GM12878 (cell line): ENCODE measurements around the gene CPNE5. TPM values are rescaled to one million over a fixed set of nuclear protein-coding genes. Genes with fewer than 3 reads are reported as not detected.

Experiments used
- ATAC-seq: fragments of 200-7000 bp; cut with Tn5 transposase; 3 replicates; pipeline ENCODE4 v1.9.1; 2020; ENCODE audit warnings: mild to moderate bottlenecking, moderate library complexity
- BruUV-seq: library from RNA; stranded (reverse); fragments of 400-500 nt; replicated peaks from 2 replicates; lab custom pipeline; 2021; lab: Mats Ljungman, UMichigan
- CTCF ChIA-PET: fragments of 300-600 bp; sonication (Branson Sonifier 250); formaldehyde crosslinking; extraction: SDS; loops from one replicate; lab custom pipeline; 2021; ENCODE audit warnings: inconsistent platforms; lab: Yijun Ruan, JAX
- POLR2A ChIA-PET: fragments of 350-600 bp; formaldehyde crosslinking; extraction: SDS; loops from one replicate; lab custom pipeline; 2021; ENCODE audit warnings: inconsistent platforms; lab: Charles Lee
- RAD21 ChIA-PET: fragments of 300-600 bp; sonication (Branson Sonifier 250); formaldehyde crosslinking; loops from one replicate; lab custom pipeline; 2023; ENCODE audit warnings: antibody characterized with exemption; ENCODE audit not compliant: unreplicated experiment; lab: Charles Lee
- SMC1A ChIA-PET: fragments of 300-600 bp; sonication (Branson Sonifier 250); formaldehyde crosslinking; loops from one replicate; lab custom pipeline; 2023; ENCODE audit not compliant: unreplicated experiment, uncharacterized antibody; lab: Charles Lee
- DNase-seq: peaks from one replicate; pipeline ENCODE4 v3.0.0-alpha.2; 2011; ENCODE audit warnings: low read depth, low spot score
- FAIRE-seq: peaks from 3 replicates; lab custom pipeline; 2011; peaks lifted over from hg19 to GRCh38; lab: Jason Lieb, UNC
- H2AFZ ChIP-seq: 2 replicates; pipeline ENCODE4 v1.6.0; 2011; ENCODE audit warnings: low read depth, low read length, control low read depth; ENCODE audit not compliant: control insufficient read depth
- H3K27ac ChIP-seq: 2 replicates; pipeline ENCODE4 v1.5.1; 2011; ENCODE audit warnings: control low read depth; ENCODE audit not compliant: control insufficient read depth, insufficient read depth
- H3K27me3 ChIP-seq, 2 experiments: replicated peaks in 1 of 2; 2 replicates each; pipeline versions ENCODE4 v1.6.0 to v1.6.1; 2011; ENCODE audit warnings: low read length in 1 of 2; ENCODE audit not compliant: control insufficient read depth in 2 of 2, insufficient read depth in 2 of 2
- H3K36me3 ChIP-seq, 2 experiments: 2 replicates each; pipeline ENCODE4 v1.5.1; 2011; ENCODE audit warnings: low read length in 1 of 2; ENCODE audit not compliant: control insufficient read depth in 2 of 2, insufficient read depth in 2 of 2
- H3K4me1 ChIP-seq: 2 replicates; pipeline ENCODE4 v1.6.1; 2011; ENCODE audit warnings: mild to moderate bottlenecking, low read length, moderate library complexity, mixed read lengths; ENCODE audit not compliant: control insufficient read depth, insufficient read depth
- H3K4me2 ChIP-seq: 2 replicates; pipeline ENCODE4 v1.6.0; 2011; ENCODE audit warnings: control low read depth; ENCODE audit not compliant: control insufficient read depth, insufficient read depth
- H3K4me3 ChIP-seq: fragments of 200-600 bp; sonication (generic); 2 replicates; pipeline ENCODE4 v1.5.1; 2016
- H3K79me2 ChIP-seq: 2 replicates; pipeline ENCODE4 v1.6.0; 2011; ENCODE audit warnings: low read length; ENCODE audit not compliant: control insufficient read depth, insufficient read depth
- H3K9ac ChIP-seq: 2 replicates; pipeline ENCODE4 v1.8.0; 2011; ENCODE audit warnings: low read length, control low read depth, mixed read lengths; ENCODE audit not compliant: control insufficient read depth, insufficient read depth
- H3K9me3 ChIP-seq: replicated peaks from 3 replicates; pipeline ENCODE4 v1.5.1; 2011; ENCODE audit warnings: mild to moderate bottlenecking, low read length; ENCODE audit not compliant: control insufficient read depth, insufficient read depth
- H4K20me1 ChIP-seq: 2 replicates; pipeline ENCODE4 v1.6.0; 2011; ENCODE audit not compliant: control insufficient read depth, insufficient read depth
- CBX5 ChIP-seq: sonication (generic); IDR thresholded peaks from 2 replicates; pipeline ENCODE4 v1.6.1; 2016; ENCODE audit warnings: low read depth, moderate library complexity, mild to moderate bottlenecking, inconsistent platforms
- ESRRA ChIP-seq: IDR thresholded peaks from 2 replicates; pipeline ENCODE4 v1.6.1; 2012; ENCODE audit warnings: mild to moderate bottlenecking, low read length, improper control_type of control experiment
- IKZF1 ChIP-seq: fragments of 450-650 bp; conservative IDR thresholded peaks from 2 replicates; pipeline ENCODE4 v1.6.1; 2017; ENCODE audit warnings: antibody characterized with exemption, mild to moderate bottlenecking
- IRF3 ChIP-seq: fragments of 450-650 bp; IDR thresholded peaks from 2 replicates; pipeline ENCODE4 v1.6.1; 2014; ENCODE audit warnings: mild to moderate bottlenecking
- JUND ChIP-seq: IDR thresholded peaks from 2 replicates; pipeline ENCODE4 v1.6.1; 2012; ENCODE audit warnings: low read depth, mild to moderate bottlenecking, low read length, improper control_type of control experiment, moderate library complexity
- POLR2A ChIP-seq: IDR thresholded peaks from 2 replicates; pipeline ENCODE4 v1.6.1; 2011; ENCODE audit warnings: low read depth, mild to moderate bottlenecking, low read length
- POLR2AphosphoS2 ChIP-seq: IDR thresholded peaks from 2 replicates; pipeline ENCODE4 v1.6.1; 2011; ENCODE audit warnings: low read depth, mild to moderate bottlenecking, low read length, improper control_type of control experiment, moderate library complexity
- POLR2AphosphoS5 ChIP-seq: IDR thresholded peaks from 2 replicates; pipeline ENCODE4 v1.6.1; 2011; ENCODE audit warnings: mild to moderate bottlenecking, low read length, inconsistent platforms
- RBBP5 ChIP-seq: fragments of 200-600 bp; sonication (generic); conservative IDR thresholded peaks from 2 replicates; pipeline ENCODE4 v1.6.1; 2016
- SMAD1 ChIP-seq: fragments of 450-650 bp; IDR thresholded peaks from 2 replicates; pipeline ENCODE4 v1.6.1; 2018; ENCODE audit warnings: mild to moderate bottlenecking, low read depth; ENCODE audit not compliant: partially characterized antibody
- SRF ChIP-seq, 2 experiments: IDR thresholded peaks; 2 replicates each; pipeline ENCODE4 v1.6.1; 2011; ENCODE audit warnings: low read depth in 2 of 2, low read length in 2 of 2, mild to moderate bottlenecking in 1 of 2, moderate library complexity in 1 of 2
- STAT1 ChIP-seq: fragments of 450-650 bp; conservative IDR thresholded peaks from 2 replicates; pipeline ENCODE4 v1.6.1; 2014; ENCODE audit warnings: antibody characterized with exemption, mild to moderate bottlenecking
- STAT3 ChIP-seq: IDR thresholded peaks from 2 replicates; pipeline ENCODE4 v1.6.1; 2011; ENCODE audit warnings: low read depth, low read length, improper control_type of control experiment
- WGBS: methylation state at CpG from one replicate; pipeline ENCODE4 v1.1.6; 2016; ENCODE audit warnings: low lambda C conversion rate; ENCODE audit not compliant: insufficient replicate concordance, insufficient coverage; ENCODE audit errors: missing lambda C conversion rate; 5-methylcytosine and 5-hydroxymethylcytosine counted together
- in situ Hi-C: fragments of 300-500 bp; cut with MboI; formaldehyde crosslinking; loops from 9 replicates; pipeline ENCODE4 v1.14.3; 2018; ENCODE audit warnings: mixed read lengths
- intact Hi-C: fragments of 100-400 bp; cut with micrococcal nuclease; formaldehyde crosslinking; loops from one replicate; pipeline ENCODE4 v1.14.2; 2022; ENCODE audit not compliant: unreplicated experiment
- polyA plus RNA-seq, 11 experiments: library from polyadenylated mRNA; depleted of rRNA in 4 of 11; unstranded in 6 of 11; stranded (reverse) in 5 of 11; fragments of >200 nt; fragmentation: Nextera tagmentation in 4 of 11; fragmentation: Illumina TruSeq in 1 of 11; extraction: Ambion mirVana in 4 of 11; extraction: Trizol in 1 of 11; gene quantifications; 1 replicate in 1 of 11; 2 replicates in 10 of 11; pipeline versions ENCODE4 v1.2.1 to v1.2.3, GENCODE V29; 2011 to 2016; ENCODE audit warnings: inconsistent platforms in 2 of 11, missing spikeins in 2 of 11, low read depth in 1 of 11
- total RNA-seq, 4 experiments: library from RNA; depleted of rRNA in 3 of 4; stranded (reverse); fragments of >200 nt in 3 of 4; fragmentation: Illumina TruSeq in 1 of 4; extraction: Trizol in 1 of 4; gene quantifications; 2 replicates each; pipeline versions ENCODE4 v1.2.1 to v1.2.3, GENCODE V29; 2013 to 2021

CPNE5 gene
- total and polyA plus RNA-seq, 10 of the 15 experiments (the other 5 are each of a cell fraction or from before 2014, with no cell fraction given) = 2.4 to 39.1 (median 18.2) TPM

- CTCF ChIA-PET = interaction anchor here (0.9 to 15.9 kb wide), 11 partner anchors 10 to 441 kb away, joined by 3 to 330 read pairs (median 6); no protein-coding TSS in a partner anchor
- no peak for TF ChIP-seq JUND
- no peak for TF ChIP-seq CBX5
- no peak for TF ChIP-seq STAT3
- TF ChIP-seq POLR2A = no peak
- no peak for TF ChIP-seq SRF (IDR thresholded peaks at IDR 0.05; ENCODE audit: low read depth in 2 of 2, low read length in 2 of 2)
- no peak for TF ChIP-seq IRF3
- TF ChIP-seq RBBP5 = no peak
- no peak for TF ChIP-seq POLR2AphosphoS2
- no peak for TF ChIP-seq POLR2AphosphoS5
- TF ChIP-seq IKZF1 = no peak
- TF ChIP-seq SMAD1 = no peak
- no peak for TF ChIP-seq STAT1
- no peak for TF ChIP-seq ESRRA
- intact Hi-C loops = loop anchor here (10.0 kb wide), 1 partner anchor 406 kb away; the partner anchor contains the start of gene PIM1
- WGBS = 44% methylated on average over 7 of the region's 7 CpGs
- in situ Hi-C loops = loop anchor here (5.0 to 10.0 kb wide), 3 partner anchors 243 to 443 kb away; partner anchors contain the start of gene PIM1
- Histone ChIP-seq H3K4me2 (no peak overlapping the region), H3K79me2 (no peaks in the 10 kb centered on the region), H3K9ac (no peak overlapping the region), H3K36me3 (no peaks in the 10 kb centered on the region; a peak in 1 of 4 replicates), H3K27me3 (no peaks in the 10 kb centered on the region), H2AFZ (peak overlapping the region; percentile 13), H3K27ac (no peak overlapping the region), H4K20me1 (no peaks in the 10 kb centered on the region), H3K9me3 (no peaks in the 10 kb centered on the region), H3K4me1 (peaks cover 17% of the 10 kb centered on the region), H3K4me3 (no peak overlapping the region)
- SMC1A ChIA-PET = interaction anchor here (1.1 to 9.7 kb wide), 6 partner anchors 9 to 249 kb away, joined by 5 to 120 read pairs (median 26); no protein-coding TSS in a partner anchor
- ATAC-seq (no peak), FAIRE-seq (no peak), DNase-seq (no peak)
- POLR2A ChIA-PET = no interaction called here
- RAD21 ChIA-PET = interaction anchor here (1.1 to 7.2 kb wide), 5 partner anchors 9 to 249 kb away, joined by 4 to 102 read pairs (median 6); no protein-coding TSS in a partner anchor
- no TSS peak for BruUV-seq
Observed at GRCh38 chr6:36769183-36769675, 70.0 kb downstream of the CPNE5 start.
